DMS 273 (cell line): ENCODE data around the gene FCN1.

Experiments
- DNase-seq: peaks from one replicate; lab custom pipeline; 2025; ENCODE audit not compliant: unreplicated experiment; lab: John Stamatoyannopoulos, UW

FCN1 gene

DNA sequence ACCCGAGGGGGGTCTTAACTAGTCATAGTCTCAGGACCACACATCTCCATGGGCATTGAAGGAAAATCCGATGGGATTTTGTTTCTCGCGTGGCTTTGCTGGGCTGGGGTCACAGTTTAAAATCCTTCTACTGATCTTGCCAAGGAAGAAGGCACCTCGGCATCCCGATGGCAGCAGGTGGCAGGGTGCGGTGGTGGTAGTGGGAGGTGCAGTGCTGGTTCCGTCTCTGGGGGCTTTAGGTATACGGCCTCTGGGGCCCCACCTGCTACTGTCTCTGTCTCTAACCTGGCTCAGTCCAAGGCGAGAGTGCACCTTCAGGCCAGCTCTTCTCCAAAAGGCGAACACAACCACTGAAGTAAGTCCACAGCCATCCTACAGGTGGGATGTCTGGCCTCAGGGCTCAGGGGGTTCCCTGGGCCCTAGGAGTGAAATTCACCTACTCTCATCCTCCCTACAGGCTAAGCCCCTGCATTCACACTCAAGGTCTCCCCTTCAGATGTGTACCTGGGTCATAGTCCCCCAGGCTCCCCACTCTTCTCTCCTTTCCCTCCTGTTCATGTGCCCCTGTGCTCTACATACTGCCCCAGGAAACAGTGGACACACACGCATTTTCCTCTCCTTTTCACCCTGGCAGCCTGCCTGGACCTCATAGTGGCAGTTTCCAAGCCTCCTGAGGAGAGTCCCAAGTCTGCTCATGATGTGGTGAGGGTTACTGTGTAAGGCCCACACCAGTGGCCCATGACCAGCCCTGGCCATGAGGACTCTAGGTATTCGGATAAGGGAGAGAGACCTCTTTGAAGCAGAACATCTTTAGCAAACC is 37.8 kb downstream of the FCN1 start:
- peak; percentile 29 for DNase-seq

DNA sequence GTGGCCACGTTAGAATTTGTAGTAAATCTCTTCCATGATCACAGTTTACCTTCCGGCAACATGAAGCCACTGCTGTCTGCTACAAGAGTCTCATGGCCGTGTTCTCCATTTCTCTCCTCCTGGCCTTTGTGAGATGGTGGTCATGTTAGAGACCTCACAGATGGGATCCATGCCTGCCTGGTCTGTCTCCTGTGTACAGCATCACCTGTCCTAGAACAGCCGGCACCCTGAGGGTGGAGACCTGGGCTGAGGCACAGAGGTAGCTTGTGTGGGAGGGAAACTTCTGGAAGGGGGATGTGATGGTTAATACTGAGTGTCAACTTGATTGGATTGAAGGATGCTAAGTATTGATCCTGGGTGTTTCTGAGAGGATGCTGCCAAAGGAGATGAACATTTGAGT is 40.2 kb downstream of the FCN1 start:
- DNase-seq, result no peak

GRCh38 chr9:134875371-134875770 is 42.3 kb downstream of the FCN1 start:
- DNase-seq, result no peak

DNA sequence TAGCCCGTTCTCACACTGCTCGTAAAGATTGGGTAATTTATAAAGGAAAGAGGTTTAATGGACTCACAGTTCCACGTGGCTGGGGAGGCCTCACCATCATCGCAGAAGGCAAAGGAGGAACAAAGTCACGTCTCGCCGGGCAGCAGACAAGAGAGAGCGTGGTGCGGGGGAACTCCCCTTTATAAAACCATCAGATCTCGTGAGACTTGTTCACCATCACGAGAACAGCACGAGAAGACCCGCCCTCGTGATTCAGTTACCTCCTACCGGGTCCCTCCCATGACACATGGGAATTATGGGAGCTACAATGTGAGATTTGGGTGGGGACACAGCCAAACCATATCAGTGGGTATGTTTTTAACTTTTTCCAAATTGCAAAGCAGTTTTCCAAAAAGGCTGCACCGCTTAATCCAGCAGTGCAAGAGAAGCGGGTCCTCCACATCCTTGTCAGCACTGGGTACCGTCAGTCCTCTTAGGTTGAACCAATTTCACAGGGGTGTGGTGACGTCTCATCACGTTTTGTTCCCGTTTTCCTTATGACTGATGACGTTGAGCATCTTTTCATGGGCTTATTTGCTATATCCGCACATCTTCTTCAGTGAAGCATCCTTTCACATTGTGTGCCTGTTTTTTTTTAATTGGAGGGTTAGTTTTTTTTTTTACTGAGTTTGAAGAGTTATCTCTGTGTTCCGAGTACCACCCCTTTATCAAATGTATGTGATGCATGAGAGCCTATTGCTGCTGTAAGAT is 45.1 kb downstream of the FCN1 start:
- DNase-seq, result no peak

- no peak for DNase-seq
Measured at GRCh38 chr9:134871697-134872340, 45.9 kb downstream of the FCN1 start.

DNA sequence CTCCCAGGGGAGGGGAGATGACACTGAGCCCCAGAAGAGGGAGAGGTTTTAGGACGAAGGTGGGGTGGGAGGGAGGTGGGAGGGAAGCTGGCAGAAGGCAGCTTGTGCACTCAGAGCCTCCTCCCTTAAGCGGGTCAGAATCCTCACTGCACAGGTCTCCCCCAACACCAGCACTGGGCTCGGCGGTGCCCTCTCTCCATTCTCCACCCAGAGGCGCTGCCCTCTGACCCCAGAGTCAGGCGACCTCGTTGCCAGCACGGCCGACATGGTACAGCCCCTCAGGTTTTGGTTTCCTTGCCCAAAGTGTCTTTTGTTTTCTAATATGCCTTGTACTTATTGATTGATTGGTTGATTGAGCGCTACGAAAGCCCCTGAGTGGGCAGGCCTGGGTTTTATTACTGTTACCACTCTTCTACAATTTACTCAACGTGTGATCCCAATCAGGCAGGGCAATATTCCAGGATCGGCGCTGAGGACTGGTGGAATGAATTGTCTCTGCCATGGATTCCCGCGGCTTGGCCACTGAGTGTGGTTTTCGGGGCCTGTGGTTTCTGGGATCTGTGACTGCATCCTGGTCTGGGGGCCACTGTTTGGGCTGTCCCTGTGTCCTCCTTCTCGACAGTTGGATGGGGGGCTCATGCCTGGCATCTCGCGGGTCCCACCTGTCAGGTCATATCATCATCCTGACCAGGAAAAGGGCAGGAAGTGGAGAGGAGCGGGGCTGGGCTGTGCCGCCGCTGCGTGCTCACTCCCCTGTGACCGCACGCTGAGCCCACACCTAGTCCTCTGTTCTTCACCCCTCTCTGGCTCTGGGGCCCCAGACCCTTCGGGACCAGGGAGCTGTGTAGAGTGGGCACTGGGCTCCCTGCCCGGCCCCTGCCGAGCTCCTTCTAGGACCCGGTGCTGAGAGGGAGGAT is 46.7 kb downstream of the FCN1 start:
- no peak for DNase-seq

DNA sequence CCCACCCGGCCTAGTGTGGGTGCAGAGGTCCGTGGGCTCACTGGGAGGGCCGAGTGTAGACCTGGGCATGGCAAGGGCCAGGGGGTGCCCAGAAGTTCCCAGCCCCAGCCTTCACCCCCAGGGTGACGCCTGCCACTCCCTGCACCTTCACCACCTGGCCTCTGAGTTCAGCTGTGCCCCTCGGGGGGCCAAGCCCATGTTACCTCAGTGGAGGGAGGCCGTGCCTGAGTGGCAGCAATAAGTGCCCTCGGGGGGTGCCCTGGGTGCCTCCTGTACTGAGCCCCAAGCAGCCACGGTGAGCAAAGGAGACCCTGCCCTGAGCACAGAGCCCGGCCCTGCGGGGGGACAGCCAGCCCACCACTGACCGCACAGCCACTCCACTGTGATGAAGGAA is 47.4 kb downstream of the FCN1 start:
- no peak for DNase-seq

GRCh38 chr9:134869554-134870300 is 48.0 kb downstream of the FCN1 start:
- no peak for DNase-seq

DNA sequence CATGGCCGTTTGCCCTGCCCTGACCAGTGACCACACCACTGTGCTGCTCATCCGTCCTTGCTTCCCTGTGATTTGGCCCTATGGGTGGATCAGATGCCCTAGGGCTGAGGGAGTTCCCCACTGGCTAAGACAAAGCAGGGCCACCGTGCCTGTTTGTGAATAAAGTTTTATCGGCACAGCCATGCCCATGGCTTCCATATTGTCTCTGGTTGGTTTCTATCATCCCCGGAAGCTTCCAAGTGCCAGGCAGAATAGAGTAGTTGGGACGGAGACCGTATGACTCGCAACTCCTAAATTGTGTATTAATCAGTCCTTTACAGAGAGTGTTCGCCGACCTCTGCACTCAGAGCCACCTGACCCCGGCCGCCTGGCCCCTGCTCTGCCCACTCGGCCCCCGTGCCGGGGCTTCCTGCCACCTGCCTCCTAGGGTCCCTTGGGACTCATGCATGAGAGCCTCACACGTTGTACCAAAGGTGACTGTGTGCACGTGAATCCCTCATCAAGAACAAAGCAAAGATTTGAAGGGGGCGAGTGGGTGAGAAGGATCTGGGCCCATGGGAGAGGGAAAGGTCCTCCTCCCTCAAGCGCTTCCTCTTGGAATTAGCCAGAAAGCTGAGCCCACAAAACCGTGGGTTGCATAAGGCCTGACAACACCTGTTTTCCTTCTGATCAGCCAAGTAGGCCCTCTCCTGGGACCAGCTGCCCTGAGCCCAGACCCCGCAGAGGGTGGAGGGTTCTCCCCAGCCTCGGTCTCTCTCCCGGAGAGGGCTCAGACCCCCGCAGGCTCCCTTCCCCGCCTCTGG is 48.8 kb downstream of the FCN1 start:
- DNase-seq, result peak; percentile 17

- DNase-seq, result no peak
Measured at GRCh38 chr9:134867917-134868750, 49.6 kb downstream of the FCN1 start.

- DNase-seq, result no peak
Measured at GRCh38 chr9:134864821-134865190, 52.9 kb downstream of the FCN1 start.

GRCh38 chr9:134863941-134864820 is 53.5 kb downstream of the FCN1 start:
- peak; percentile 77 for DNase-seq

DNA sequence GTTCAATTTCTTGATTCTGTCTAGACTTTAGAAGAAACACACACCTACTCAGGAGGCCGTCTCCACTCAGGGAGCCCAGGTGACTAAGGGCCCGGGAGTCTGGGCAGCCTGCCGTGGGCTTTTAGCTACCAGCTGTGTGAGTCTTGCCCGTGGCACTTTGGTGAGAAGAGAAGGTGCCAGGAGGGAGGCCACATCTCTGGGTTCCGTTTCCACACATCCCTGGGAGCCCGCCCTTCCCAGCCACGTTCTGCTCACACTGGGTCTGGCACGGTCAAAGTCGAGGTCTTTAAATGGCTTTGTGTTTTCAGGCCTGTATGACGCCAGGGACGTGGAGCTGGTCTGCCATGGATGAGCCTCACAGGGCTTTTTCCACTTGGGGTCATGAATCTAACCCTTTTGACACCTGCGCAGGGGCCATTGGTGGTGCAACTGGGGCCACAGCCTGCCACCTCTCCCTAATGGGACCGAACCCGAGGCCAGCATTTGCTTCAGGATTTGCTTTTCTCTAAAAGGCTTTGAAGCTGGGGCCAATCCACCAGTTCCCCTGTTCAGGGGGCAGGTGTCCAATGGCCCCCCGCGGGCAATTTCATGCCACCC is 54.3 kb downstream of the FCN1 start:
- peak; percentile 74 for DNase-seq

DNA sequence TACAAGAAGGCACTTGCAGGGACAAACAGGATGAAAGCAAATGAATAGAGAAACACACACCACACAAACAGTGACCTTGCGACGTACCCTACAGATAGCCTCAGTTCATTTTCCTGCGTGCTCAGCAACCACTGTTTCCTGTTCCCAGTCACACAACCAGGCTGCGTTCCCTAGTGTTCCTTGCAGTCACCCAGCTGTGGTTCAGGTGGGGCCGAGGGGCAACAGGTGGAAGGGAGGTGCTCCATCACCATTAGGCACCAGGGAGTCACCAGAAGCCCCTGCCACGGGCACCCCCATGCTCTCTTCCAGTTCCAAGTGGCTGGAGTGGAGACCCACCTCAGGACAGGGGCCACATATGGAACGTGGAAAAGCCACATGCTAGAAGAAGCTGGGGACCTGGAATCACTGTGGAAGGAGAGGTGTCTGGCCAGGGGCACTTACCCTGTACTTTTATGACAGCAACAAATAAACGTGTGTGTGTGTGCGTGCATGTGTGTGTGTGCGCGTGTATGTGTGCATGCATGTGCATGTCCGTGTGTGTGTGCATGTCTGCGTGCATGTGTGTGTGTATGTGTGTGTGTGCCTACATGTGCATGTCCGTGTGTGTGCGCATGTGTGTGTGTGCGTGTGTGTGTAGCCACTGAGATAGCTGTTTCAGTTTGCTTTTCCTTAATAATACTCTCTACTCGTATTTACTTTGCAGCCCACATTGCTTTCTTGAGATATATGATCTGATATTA is 55.9 kb downstream of the FCN1 start:
- DNase-seq, result no peak

- DNase-seq, result no peak
Measured at GRCh38 chr9:134860510-134860909, 57.2 kb downstream of the FCN1 start.

DNA sequence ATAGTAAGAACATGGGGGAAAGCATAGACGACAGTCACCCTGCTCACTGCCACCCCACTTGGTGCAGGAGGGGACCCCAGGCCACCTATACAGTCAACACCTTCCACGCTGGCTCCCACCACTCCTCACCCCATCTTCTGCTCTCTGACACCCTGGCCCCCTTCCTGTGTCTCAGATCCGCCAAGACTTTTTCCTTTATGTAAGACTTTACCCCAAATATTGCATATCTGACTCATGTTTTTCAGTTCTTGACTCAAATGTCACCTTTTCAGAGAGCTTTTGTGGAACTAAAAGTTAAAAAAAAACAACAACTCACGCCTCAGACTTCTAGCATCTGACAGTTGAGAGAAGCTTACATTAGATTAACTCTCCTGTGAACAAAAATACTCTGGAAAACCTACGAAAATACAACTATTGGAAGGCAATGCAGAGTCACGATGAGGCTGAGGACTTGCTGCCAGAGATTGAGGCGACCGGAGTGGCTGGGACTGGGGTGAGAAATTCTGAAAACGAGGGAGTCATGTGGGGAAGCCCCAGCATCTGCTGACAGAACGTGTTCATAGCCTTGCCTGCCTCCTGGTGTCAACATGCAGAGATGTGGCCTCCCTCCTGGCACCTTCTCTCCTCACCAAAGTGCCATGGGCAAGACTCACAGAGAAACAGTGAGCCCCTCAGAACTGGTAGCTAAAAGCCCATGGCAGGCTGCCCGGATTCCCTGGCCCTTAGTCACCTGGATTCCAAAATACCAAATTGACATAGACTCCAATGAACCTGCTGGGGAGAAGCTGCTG is 59.5 kb downstream of the FCN1 start:
- DNase-seq, result peak; percentile 48
